ENCODE data around the gene TAPBP.

DNA sequence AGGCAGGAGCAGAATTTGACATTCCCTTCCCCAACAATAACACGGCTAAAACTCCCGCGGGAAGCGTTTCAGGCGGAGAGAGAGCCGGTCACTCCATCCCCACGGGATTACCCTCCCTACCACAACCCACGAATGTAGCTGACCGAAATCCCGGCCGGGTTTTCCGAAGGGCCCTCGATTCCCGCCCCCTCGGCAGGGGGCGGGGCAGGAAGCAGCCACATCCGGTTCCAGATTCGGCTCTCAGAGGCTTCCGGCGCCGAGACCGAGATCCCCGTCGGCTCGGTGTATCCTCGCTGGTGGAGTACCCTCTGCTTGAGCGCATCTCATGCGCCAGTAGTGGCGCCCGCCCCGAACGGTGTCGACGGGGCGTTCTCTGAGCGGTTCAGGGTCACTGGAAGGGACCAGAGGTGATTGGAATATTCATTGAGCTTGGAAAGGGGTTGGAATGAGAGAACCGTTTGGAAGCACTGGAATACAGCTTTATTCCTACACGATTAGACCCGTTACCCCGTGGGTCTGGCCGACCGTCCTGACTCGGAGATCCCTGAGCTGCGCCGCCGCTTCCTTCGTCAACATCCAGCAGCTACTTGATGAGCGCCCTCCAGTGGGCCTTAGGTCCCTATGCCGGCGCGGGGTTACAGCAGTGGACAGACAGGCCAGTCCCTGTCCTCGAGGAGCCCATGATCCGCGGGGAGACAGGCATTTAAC lies 14.5 kb downstream of the TAPBP start:
- TF ChIP-seq EZH2 (IDR thresholded peaks at IDR 0.05; ENCODE audit: low read length, unreplicated experiment) = no peak
- TF ChIP-seq, protein P1, sequence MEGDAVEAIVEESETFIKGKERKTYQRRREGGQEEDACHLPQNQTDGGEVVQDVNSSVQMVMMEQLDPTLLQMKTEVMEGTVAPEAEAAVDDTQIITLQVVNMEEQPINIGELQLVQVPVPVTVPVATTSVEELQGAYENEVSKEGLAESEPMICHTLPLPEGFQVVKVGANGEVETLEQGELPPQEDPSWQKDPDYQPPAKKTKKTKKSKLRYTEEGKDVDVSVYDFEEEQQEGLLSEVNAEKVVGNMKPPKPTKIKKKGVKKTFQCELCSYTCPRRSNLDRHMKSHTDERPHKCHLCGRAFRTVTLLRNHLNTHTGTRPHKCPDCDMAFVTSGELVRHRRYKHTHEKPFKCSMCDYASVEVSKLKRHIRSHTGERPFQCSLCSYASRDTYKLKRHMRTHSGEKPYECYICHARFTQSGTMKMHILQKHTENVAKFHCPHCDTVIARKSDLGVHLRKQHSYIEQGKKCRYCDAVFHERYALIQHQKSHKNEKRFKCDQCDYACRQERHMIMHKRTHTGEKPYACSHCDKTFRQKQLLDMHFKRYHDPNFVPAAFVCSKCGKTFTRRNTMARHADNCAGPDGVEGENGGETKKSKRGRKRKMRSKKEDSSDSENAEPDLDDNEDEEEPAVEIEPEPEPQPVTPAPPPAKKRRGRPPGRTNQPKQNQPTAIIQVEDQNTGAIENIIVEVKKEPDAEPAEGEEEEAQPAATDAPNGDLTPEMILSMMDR (conservative IDR thresholded peaks at IDR 0.05; ENCODE audit: low read depth, low read length) = peak; percentile 87
